ENCODE data around the gene RLN1.
A peak's percentile ranks its signal among the peaks of the same experiment; 100 is the strongest.
"Not testable (repeated sequence)": the region's sequence is repeated elsewhere in the genome, so short reads cannot be mapped to it uniquely, and the experiment has no call there.

RLN1 gene

GRCh38 chr9:5321058-5321457 lies 18.6 kb downstream of the RLN1 start:
- no peak overlapping the region for H3K4me3 ChIP-seq (ENCODE audit: low read depth, low read length)
- in situ Hi-C loops (cut with HindIII; ENCODE audit: low sequenced_read_pairs), result no loop called here
- peak; percentile 10 for TF ChIP-seq CTCF (IDR thresholded peaks at IDR 0.05; ENCODE audit: low read depth, low read length, missing control alignments)
- no peak for DNase-seq (ENCODE audit: low read depth)

- in situ Hi-C loops (cut with HindIII; ENCODE audit: low sequenced_read_pairs); H3K4me3 ChIP-seq (ENCODE audit: low read depth, low read length); DNase-seq (ENCODE audit: low read depth): not testable (repeated sequence)
Measured at GRCh38 chr9:5316406-5316805, 23.3 kb downstream of the RLN1 start.

- DNase-seq (ENCODE audit: low read depth), result no peak
- in situ Hi-C loops (cut with HindIII; ENCODE audit: low sequenced_read_pairs), result no loop called here
- TF ChIP-seq CTCF (IDR thresholded peaks at IDR 0.05; ENCODE audit: low read depth, low read length, missing control alignments), result no peak
- no peak overlapping the region for H3K4me3 ChIP-seq (ENCODE audit: low read depth, low read length)
Measured at GRCh38 chr9:5315187-5315923, 24.3 kb downstream of the RLN1 start.

- H3K4me3 ChIP-seq (ENCODE audit: low read depth, low read length), result no peak overlapping the region
- DNase-seq (ENCODE audit: low read depth), result no peak
- in situ Hi-C loops (cut with HindIII; ENCODE audit: low sequenced_read_pairs), result no loop called here
- TF ChIP-seq CTCF (IDR thresholded peaks at IDR 0.05; ENCODE audit: low read depth, low read length, missing control alignments), result no peak
Measured at GRCh38 chr9:5310851-5311250, 28.8 kb downstream of the RLN1 start.

- in situ Hi-C loops (cut with HindIII; ENCODE audit: low sequenced_read_pairs), result no loop called here
- no peak for TF ChIP-seq CTCF (IDR thresholded peaks at IDR 0.05; ENCODE audit: low read depth, low read length, missing control alignments)
- H3K4me3 ChIP-seq (ENCODE audit: low read depth, low read length), result no peak overlapping the region
- no peak for DNase-seq (ENCODE audit: low read depth)
Measured at GRCh38 chr9:5305741-5306140, 33.9 kb downstream of the RLN1 start.

GRCh38 chr9:5303840-5304795 lies 35.6 kb downstream of the RLN1 start, which contains the start of gene RLN2:
Gene RLN2 (minus strand): TSS chr9:5304716. CDS start chr9:5304580, 136 bp downstream.
- DNase-seq (ENCODE audit: low read depth); in situ Hi-C loops (cut with HindIII; ENCODE audit: low sequenced_read_pairs); H3K4me3 ChIP-seq (ENCODE audit: low read depth, low read length): not testable (repeated sequence)

GRCh38 chr9:5301544-5301943 lies 38.1 kb downstream of the RLN1 start:
- no peak for DNase-seq (ENCODE audit: low read depth)
- H3K4me3 ChIP-seq (ENCODE audit: low read depth, low read length), result no peak overlapping the region
- no peak for TF ChIP-seq CTCF (IDR thresholded peaks at IDR 0.05; ENCODE audit: low read depth, low read length, missing control alignments)
- in situ Hi-C loops (cut with HindIII; ENCODE audit: low sequenced_read_pairs), result no loop called here

Measured in astrocyte of the cerebellum (primary cell).